Hematopoietic multipotent progenitor cell treated with erythropoietin and hydrocortisone succinate and interleukin-3 and kit ligand, for 6 days (in vitro differentiated cells): ENCODE measurements around the gene SLC6A13.

Experiments used
- DNase-seq: peaks from one replicate; pipeline ENCODE4 v3.0.0-alpha.2; 2015

SLC6A13 gene

DNA sequence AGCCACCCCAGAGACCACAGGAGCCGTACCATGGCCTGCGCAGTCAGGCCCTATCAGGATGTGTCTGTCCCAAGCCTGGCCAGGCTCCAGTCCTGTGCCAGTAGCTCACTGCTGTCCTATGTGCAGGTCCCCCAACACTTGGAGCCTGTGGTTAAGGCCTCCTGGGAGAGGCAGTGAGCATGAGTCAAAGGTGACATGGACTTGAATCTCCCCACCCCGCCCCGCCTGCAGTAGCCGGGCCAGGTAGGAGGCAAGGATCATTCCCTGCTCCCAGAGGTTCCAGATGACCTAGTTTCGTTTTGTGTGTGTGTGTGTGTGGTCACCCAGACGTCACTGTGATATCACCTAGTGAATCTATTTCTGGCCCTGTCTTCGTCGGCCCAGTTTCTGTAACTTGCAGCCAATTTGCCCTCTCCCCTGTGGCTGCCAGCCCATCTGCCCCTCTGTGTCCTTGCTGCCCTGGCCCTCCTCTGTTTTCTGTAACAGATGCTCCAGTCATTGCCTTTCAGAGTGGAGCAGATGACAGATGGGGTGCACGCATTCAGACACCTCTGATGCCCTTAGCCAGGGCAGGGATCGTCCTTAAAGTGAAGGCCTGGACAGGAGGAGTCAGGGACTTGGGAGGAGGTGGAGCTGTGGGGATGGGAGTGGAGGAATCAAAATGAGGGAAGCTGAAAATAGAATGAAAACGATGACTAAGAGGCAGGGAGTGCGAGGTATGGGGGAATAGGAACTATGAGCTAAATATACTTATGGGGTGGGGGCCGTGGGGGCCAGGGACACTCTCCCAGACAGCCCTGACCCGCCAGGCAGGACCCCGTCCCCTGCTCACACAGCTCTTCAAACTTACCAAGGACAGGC lies 86.1 kb downstream of the SLC6A13 start:
- peak; percentile 80 for DNase-seq

DNA sequence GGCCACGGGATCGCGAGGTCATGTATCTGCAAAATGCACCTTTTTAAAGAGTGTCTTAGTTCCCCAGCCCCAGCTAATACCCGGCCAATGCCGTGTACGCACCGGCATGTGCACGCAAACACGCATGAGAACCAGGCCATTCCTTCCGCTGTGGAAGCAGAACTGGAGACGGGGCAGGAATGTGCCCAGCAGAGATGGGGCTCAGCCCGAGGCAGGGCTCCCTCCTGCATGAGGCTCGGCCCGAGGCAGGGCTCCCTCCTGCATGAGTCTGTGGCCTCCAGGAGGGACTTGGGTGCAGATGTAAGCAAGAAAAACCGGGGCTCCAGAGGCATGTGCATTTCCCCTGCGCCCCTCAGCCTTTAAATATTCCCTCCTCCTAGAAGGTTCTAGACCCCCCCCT lies 86.9 kb downstream of the SLC6A13 start:
- no peak for DNase-seq

DNA sequence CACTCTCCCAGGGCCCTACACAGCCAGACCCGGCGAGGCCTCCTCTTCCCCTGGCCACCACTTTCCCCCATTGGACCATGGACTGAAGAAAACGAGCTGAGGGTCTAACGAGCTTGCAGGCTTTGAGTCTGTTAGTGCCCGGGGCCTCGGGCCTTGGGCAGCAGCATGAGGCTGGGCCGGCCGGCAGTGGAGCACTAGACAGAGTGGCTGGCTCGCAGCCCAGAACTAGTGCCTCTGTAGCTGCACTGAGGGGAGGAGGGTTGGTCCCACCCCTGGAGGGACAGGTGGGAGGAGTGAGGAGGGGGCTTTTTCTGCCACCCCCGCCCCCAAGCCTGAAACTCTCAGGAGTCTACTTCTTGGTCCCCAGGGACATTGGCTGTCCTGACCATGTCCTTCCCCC lies 87.4 kb downstream of the SLC6A13 start:
- peak; percentile 65 for DNase-seq

DNA sequence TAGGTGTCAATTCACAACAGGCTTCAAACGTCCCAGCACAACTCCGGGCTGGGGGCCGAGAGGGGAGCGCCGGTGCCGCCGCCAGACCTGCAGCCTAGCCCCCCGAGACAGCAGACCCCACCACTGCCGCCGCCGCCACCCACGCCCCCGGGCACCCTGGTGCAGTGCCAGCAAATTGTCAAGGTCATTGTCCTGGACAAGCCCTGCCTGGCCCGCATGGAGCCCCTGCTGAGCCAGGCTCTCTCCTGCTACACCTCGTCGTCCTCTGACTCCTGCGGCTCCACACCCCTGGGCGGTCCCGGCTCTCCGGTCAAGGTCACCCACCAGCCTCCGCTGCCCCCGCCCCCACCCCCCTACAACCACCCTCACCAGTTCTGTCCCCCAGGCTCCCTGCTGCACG lies 88.0 kb downstream of the SLC6A13 start:
- no peak for DNase-seq

DNA sequence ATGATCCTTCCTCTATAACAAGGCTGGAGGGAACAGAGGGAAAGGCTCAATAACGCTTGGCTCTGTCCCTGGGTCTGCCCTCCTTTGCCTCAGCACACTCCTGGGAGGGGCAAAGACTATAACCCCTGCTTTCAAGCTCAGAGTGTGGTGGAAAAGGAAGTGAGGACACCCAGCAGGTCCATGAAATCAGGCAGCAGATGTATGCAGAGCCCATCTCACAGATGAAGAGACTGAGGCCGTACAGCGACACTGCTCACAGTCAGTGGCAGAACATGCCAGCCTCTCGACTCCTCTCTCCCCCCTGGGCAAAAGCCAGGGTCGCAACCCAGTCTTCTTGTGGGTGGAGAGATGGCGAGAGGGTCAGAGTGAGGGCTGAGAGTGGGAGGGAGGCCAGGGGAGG lies 88.5 kb downstream of the SLC6A13 start:
- peak; percentile 41 for DNase-seq

DNA sequence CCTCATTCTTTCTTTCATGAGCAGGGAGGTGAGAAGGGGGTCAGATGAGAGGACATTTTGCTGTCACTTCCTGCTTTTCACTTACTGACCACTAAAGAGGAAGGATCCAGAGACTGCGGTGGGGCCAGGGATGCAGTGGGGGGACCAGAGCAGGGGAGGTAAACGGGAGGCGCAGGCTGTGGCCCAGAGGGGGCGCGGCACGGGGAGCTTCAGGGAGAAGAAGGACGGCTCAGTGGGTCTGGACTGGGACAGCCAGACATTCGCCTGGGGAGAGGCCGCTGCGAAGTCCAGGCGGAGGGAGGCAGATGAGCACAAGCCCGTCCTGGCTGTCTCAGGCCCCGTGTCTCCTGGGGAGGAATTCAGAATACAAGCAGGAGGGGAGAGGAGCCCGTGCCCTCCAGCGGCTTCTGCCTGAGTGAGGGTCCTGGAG lies 89.9 kb downstream of the SLC6A13 start:
- DNase-seq: peak; percentile 60

DNA sequence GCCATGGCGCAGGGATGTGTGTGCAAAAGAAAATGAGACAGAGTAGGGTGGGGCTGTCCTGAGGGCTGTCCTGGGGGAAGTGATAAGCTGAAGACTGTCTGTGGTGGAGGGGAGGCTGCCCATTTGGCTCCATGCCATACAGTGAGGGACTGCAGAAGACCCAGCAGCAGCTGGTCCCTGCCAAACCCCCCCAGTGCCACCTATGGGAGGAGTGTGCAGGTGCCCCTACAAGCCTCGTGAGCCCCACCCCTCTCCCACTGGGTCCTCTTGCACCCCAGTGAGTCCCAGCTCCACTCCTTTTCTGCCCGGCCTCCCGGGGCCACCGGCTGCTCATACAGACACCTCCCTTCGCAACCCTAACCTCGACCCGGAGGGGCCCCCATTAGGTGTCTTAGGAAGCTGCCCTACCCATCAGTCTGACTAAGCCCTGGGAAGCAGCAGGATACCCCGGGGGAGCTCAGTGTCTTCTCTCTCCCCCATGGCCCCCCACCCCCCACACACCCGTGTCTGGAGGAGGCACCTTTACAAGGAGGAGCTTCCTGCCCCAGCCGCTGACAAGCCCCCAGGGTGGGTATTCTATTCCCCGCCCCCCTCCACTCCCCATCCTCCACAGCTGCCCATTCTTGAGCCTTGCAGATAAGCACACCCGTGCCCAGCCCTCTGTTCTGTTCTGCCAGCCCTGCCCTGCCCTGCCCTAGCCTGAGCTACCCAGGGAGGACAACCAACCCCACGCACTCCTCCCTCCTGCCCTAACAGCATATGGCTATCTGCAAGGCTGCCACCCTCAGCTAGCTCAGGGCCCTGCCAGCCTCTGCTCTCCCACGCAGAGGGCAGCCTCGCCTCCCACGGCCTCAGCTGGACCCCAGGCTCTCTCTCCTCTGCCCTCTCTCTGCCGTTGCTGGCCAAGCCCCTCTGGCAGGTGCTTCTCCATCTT lies 90.6 kb downstream of the SLC6A13 start:
- DNase-seq: peak; percentile 98

DNA sequence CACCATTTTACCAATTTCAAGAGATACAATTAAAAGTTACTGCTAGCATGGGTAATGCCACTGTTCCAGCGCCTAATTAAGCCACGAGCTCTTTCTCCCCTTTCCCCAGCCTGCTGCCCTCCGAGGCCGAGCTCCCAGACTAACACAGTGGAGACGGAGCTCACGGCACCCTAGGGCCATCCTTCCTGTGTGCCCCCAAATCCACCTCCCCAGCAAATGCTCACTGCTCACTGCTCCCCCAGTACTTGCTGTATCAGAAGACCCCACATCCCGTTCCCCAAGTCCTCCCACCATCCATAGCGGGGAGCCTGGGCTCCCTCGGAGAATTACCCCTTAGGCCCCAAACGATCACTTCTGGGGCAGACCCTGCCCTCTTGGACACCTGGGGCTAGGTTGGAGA lies 91.4 kb downstream of the SLC6A13 start:
- peak; percentile 36 for DNase-seq
